Right lobe of liver (tissue), 4 donors: ENCODE data around the gene BAG5.
"Not testable (repeated sequence)": the region's sequence is repeated elsewhere in the genome, so short reads cannot be mapped to it uniquely, and the experiment has no call there.

Experiments
- POLR2A ChIP-seq: fragments of 450-650 bp; IDR thresholded peaks from one replicate; pipeline ENCODE4 v1.6.1; 2017; ENCODE audit warnings: antibody characterized with exemption, mild to moderate bottlenecking
- TF ChIP-seq, protein P1 (sequence below), 4 donors: fragments of 200-600 bp in 3 of 4; fragments of 450-650 bp in 1 of 4; IDR thresholded peaks; one replicate each; pipeline versions ENCODE4 v1.5.1 to v1.8.0; 2016 to 2022; ENCODE audit warnings: antibody characterized with exemption in 4 of 4, mild to moderate bottlenecking in 2 of 4
- donor health status: DM: no; HTN: no; CAD: no.
- donor health status: DM: no; HTN: no; CAD: no.
- donor health status: DM: no; HTN: yes; CAD: no.

DNA sequence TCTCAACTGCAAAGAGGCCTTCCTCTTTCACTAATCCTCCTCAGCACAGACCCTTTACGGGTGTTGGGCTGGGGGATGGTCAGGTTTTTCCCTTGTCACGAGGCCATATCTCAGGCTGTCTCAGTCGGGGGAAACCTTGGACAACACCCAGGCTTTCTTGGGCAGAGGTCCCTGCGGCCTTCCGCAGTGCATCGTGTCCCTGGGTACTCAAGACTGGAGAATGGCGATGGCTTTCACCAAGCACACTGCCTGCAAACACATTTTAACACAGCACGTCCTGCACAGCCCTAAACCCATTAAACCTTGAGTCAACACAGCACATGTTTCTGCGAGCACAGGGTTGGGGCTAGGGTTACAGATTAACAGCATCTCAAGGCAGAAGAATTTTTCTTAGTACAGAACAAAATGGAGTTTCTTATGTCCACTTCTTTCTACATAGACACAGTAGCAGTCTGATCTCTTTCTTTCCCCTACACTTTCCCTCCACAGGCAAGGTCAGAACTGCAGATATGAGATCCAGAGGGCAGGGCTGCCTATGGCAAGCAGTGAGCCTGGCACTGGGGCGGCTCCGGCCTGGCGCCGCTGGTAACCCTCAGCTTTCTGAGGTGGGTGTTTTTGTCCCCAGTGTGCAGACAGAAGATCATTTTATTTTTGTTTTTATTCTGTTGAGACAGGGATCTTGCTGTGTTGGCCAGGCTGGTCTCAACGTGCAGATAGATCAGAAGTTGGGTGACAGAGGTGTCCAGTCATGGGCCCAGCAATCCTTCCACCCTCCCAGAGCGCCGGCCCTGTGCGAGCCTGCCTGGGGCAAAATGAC is 36.8 kb downstream of the BAG5 start:
- TF ChIP-seq, protein P1, sequence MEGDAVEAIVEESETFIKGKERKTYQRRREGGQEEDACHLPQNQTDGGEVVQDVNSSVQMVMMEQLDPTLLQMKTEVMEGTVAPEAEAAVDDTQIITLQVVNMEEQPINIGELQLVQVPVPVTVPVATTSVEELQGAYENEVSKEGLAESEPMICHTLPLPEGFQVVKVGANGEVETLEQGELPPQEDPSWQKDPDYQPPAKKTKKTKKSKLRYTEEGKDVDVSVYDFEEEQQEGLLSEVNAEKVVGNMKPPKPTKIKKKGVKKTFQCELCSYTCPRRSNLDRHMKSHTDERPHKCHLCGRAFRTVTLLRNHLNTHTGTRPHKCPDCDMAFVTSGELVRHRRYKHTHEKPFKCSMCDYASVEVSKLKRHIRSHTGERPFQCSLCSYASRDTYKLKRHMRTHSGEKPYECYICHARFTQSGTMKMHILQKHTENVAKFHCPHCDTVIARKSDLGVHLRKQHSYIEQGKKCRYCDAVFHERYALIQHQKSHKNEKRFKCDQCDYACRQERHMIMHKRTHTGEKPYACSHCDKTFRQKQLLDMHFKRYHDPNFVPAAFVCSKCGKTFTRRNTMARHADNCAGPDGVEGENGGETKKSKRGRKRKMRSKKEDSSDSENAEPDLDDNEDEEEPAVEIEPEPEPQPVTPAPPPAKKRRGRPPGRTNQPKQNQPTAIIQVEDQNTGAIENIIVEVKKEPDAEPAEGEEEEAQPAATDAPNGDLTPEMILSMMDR (IDR thresholded peaks at IDR 0.05): not testable (repeated sequence)
- not testable (repeated sequence) for TF ChIP-seq POLR2A
